GM12891 (cell line): ENCODE data around the gene ZBTB7A.

Experiments used
- DNase-seq: peaks from one replicate; pipeline ENCODE4 v3.0.0; 2011; ENCODE audit warnings: low spot score; ENCODE audit not compliant: insufficient read length
- FAIRE-seq: peaks from 2 replicates; lab custom pipeline; 2011; peaks lifted over from hg19 to GRCh38; lab: Jason Lieb, UNC
- PAX5 ChIP-seq: IDR thresholded peaks from 2 replicates; pipeline ENCODE4 v1.6.1; 2011; ENCODE audit warnings: low read length, moderate library complexity, mild to moderate bottlenecking; ENCODE audit not compliant: insufficient read depth, severe bottlenecking
- POLR2A ChIP-seq: IDR thresholded peaks from 2 replicates; pipeline ENCODE4 v1.6.1; 2011; ENCODE audit warnings: low read depth, low read length, control low read depth
- POLR2AphosphoS5 ChIP-seq: IDR thresholded peaks from 2 replicates; pipeline ENCODE4 v1.6.1; 2011; ENCODE audit warnings: low read depth, low read length, control low read depth
- POU2F2 ChIP-seq: IDR thresholded peaks from 2 replicates; pipeline ENCODE4 v1.6.1; 2011; ENCODE audit warnings: low read depth, mild to moderate bottlenecking, control low read depth, low read length, moderate library complexity
- SPI1 ChIP-seq: IDR thresholded peaks from 2 replicates; pipeline ENCODE4 v1.6.1; 2011; ENCODE audit warnings: low read depth, low read length, control low read depth
- TAF1 ChIP-seq: IDR thresholded peaks from 2 replicates; pipeline ENCODE4 v1.6.1; 2011; ENCODE audit warnings: low read depth, low read length, control low read depth

ZBTB7A gene

GRCh38 chr19:4094291-4094690 lies 27.6 kb upstream of the ZBTB7A start:
- DNase-seq, result no peak
- TF ChIP-seq POU2F2, result no peak
- no peak for TF ChIP-seq POLR2A
- TF ChIP-seq PAX5, result no peak
- no peak for TF ChIP-seq SPI1
- no peak for TF ChIP-seq TAF1
- no peak for TF ChIP-seq POLR2AphosphoS5
- no peak for FAIRE-seq

- DNase-seq, result no peak
- FAIRE-seq, result no peak
- TF ChIP-seq PAX5, result no peak
- TF ChIP-seq SPI1, result no peak
- TF ChIP-seq POLR2AphosphoS5, result no peak
- no peak for TF ChIP-seq POLR2A
- no peak for TF ChIP-seq POU2F2
- no peak for TF ChIP-seq TAF1
Observed at GRCh38 chr19:4093643-4094175, 27.0 kb upstream of the ZBTB7A start.

GRCh38 chr19:4090356-4091220 lies 23.9 kb upstream of the ZBTB7A start:
- no peak for DNase-seq
- no peak for TF ChIP-seq TAF1
- TF ChIP-seq SPI1, result no peak
- TF ChIP-seq PAX5, result no peak
- TF ChIP-seq POLR2A, result no peak
- no peak for TF ChIP-seq POU2F2
- no peak for TF ChIP-seq POLR2AphosphoS5
- FAIRE-seq, result no peak

GRCh38 chr19:4089946-4090345 lies 23.2 kb upstream of the ZBTB7A start:
- TF ChIP-seq POU2F2, result no peak
- TF ChIP-seq POLR2AphosphoS5, result no peak
- TF ChIP-seq PAX5, result no peak
- no peak for TF ChIP-seq SPI1
- TF ChIP-seq TAF1, result no peak
- TF ChIP-seq POLR2A, result no peak
- FAIRE-seq (no peak), DNase-seq (no peak)

GRCh38 chr19:4089400-4089908 lies 22.8 kb upstream of the ZBTB7A start:
- peak; percentile 58 for DNase-seq
- TF ChIP-seq SPI1 (no peak; the same call in 1 of the 2 replicates), POLR2A (0 out of 2 replicates have a peak, but pooled peaks have one; percentile 25)
- FAIRE-seq, result peak; percentile 89

GRCh38 chr19:4088975-4089374 lies 22.3 kb upstream of the ZBTB7A start:
- TF ChIP-seq POU2F2 (no peak), PAX5 (no peak), POLR2A (no peak), TAF1 (no peak), SPI1 (no peak), POLR2AphosphoS5 (no peak)
- DNase-seq (no peak), FAIRE-seq (no peak)

GRCh38 chr19:4087787-4088679 lies 21.3 kb upstream of the ZBTB7A start:
- no peak for FAIRE-seq
- DNase-seq, result no peak
- TF ChIP-seq SPI1, result no peak
- TF ChIP-seq POLR2AphosphoS5, result no peak
- TF ChIP-seq POLR2A, result no peak

- no peak for DNase-seq
- FAIRE-seq, result no peak
- no peak for TF ChIP-seq TAF1
- no peak for TF ChIP-seq PAX5
- no peak for TF ChIP-seq POLR2A
- TF ChIP-seq POU2F2, result no peak
- TF ChIP-seq POLR2AphosphoS5, result no peak
- no peak for TF ChIP-seq SPI1
Observed at GRCh38 chr19:4086411-4086867, 19.7 kb upstream of the ZBTB7A start.

GRCh38 chr19:4084547-4084877 lies 17.8 kb upstream of the ZBTB7A start:
- TF ChIP-seq POLR2AphosphoS5 (no peak), TAF1 (no peak), SPI1 (no peak), POLR2A (no peak), POU2F2 (no peak), PAX5 (no peak)
- FAIRE-seq (no peak), DNase-seq (no peak)
